NCI-H2029 treated with DMSO at 0.1 percent for 48 hours (cell line): ENCODE data around the gene SLC39A6.
A peak's percentile ranks its signal among the peaks of the same experiment; 100 is the strongest.
"Not testable (repeated sequence)": the region's sequence is repeated elsewhere in the genome, so short reads cannot be mapped to it uniquely, and the experiment has no call there.

Experiments used
- DNase-seq: peaks from one replicate; lab custom pipeline; 2025; lab: John Stamatoyannopoulos, UW

The SLC39A6 gene, protein sequence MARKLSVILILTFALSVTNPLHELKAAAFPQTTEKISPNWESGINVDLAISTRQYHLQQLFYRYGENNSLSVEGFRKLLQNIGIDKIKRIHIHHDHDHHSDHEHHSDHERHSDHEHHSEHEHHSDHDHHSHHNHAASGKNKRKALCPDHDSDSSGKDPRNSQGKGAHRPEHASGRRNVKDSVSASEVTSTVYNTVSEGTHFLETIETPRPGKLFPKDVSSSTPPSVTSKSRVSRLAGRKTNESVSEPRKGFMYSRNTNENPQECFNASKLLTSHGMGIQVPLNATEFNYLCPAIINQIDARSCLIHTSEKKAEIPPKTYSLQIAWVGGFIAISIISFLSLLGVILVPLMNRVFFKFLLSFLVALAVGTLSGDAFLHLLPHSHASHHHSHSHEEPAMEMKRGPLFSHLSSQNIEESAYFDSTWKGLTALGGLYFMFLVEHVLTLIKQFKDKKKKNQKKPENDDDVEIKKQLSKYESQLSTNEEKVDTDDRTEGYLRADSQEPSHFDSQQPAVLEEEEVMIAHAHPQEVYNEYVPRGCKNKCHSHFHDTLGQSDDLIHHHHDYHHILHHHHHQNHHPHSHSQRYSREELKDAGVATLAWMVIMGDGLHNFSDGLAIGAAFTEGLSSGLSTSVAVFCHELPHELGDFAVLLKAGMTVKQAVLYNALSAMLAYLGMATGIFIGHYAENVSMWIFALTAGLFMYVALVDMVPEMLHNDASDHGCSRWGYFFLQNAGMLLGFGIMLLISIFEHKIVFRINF

DNA sequence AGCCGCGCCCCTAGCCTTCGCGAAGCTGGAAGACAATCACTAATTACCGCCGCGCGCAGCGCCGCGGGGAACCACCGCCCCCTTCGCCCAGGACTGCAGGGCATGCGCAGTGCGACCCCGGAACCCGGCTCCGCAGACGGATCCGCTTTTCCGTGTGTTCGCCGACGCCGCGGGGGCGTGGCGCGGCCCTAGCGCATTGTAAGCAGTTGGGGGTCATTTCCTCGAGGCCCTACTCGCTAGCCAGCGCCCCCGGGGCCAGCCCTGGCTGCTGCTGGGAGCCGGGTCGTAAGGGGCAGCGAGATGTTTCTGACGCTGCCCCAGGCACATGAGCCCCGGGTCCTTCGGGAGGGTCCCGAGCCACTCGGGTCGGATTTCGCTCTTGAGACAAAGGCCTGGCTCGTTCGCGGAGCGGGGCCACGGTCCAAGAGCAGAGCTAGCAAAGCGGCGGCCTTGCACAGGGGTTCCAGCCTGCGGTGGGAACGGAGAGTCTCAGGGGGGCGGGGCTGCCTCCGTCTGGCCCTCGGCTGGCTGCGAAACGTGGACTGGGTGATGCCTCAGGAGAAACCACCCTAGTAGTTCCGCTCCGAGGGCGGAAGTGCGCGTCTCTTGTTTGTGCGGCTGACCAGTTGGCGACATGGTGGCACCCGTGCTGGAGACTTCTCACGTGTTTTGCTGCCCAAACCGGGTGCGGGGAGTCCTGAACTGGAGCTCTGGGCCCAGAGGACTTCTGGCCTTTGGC, at the start of gene SLC39A6, which contains the start of gene ELP2:
Gene SLC39A6, minus strand, starts transcription at position 41 of the 739 bp plus-strand sequence. CDS start 2,333 bp downstream, outside the sequence.
Gene ELP2, plus strand, starts transcription at position 600 of the 739 bp plus-strand sequence. Its CDS starts 35 bp downstream, at position 635.
- peak; percentile 63 for DNase-seq

DNA sequence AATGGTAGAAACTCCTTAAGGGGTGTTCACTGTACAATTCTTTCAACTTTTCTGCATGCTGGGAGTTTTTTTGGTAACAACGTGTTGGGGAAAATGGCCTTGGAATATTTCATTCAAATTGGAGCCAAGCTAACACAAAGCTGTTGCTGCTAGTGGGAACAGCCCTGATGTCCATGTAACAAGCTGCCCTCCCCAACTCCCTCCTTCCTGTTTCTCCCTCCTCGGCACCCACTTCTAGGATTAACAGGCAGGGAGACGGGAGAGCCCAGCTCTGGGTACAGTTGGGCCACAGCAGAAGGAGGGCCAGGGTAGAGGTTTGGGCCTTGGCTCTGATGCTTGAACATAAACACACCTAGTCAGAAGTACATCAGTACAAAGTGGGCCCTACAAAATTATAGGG, 48.8 kb upstream of the SLC39A6 start:
- no peak for DNase-seq

DNA sequence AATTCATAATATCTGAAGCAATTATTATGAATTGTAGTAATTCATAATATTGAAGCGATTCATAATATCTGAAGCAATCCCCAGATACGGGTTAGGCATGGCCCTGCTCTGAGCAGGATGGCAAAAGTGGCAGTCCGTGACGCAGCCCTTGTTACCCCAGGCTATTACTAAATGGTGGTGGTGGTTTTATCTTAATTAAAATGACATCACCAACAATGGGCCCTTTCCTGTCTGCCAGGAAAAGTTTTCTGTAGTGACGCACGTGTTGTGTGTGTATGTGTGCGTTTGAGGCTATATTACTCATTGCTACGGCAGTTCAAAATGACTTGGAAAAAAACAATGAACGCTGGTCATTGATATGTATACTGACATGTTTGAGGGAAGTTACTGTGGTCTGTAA, 47.6 kb upstream of the SLC39A6 start:
- no peak for DNase-seq

DNA sequence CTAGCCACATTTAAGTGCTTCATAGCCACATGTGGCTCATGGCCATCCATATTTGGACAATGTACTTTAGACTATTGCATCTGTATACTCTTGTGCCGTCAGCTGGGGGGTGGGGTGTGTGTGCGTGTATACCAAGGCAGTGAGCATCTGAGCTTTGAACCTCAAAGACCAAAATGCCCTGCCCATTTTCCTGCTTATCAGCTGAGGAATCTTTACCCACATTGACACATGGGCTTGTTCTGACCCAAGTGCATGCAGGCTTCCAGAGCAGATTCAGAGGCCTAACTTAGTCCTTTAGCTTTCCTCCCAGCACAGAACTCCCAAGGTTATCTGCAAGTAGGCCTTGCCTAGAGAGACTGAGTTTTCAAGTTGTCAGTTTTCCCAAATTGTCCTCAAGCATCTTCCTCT, 47.0 kb upstream of the SLC39A6 start:
- DNase-seq = no peak

DNA sequence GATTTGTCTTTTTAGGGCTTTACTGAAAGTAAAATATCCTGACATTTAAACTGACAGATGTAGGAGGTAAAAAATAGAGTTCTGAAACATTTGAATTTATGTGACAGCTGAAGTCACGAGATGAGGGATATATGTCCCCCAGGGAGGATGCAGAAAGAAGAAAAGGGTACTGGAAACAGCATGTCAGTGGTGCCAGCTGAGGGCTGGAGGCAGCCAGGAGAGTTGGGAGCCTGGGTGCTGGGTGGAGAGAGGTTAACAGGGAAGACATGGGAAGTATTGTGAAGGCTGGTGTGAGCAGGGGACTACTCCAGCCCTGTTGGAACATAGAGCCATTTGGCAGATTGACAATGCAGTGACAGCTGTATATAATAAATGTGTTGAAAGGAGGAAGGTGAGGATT, 46.3 kb upstream of the SLC39A6 start:
- no peak for DNase-seq

DNA sequence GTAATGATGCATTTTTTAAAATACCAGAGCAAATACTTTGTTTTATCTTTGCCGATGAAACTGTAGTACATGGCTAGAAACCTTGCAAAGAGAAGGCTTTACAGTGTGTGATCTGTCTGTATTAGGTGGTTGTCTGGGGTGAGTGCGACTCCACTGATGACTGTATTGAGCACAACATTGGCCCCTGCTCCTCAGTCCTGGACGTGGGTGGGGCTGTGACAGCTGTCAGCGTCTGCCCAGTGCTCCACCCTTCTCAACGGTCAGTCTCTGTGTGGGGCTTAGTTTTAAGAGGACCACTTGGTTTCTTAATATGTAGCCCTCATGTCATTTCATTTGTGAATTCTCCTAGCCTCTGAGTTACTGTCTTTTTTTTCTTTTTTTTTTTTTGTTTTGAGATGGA, 40.8 kb upstream of the SLC39A6 start:
- DNase-seq = no peak

DNA sequence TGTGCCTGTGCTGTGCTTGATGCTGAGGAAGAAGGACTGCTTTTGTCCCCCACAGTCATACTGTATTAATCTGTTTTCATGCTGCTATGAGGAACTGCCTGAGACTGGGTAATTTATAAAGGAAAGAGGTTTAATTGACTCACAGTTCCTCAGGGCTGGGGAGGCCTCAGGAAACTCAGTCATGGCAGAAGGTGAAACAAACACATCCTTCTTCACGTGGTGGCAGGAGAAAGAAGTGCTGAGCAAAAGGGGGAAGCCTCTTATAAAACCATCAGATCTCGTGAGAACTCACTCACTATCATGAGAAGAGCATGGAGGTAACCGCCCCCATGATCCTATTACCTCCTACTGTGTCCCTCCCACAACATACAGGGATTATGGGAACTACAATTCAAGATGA, 39.2 kb upstream of the SLC39A6 start:
- not testable (repeated sequence) for DNase-seq

DNA sequence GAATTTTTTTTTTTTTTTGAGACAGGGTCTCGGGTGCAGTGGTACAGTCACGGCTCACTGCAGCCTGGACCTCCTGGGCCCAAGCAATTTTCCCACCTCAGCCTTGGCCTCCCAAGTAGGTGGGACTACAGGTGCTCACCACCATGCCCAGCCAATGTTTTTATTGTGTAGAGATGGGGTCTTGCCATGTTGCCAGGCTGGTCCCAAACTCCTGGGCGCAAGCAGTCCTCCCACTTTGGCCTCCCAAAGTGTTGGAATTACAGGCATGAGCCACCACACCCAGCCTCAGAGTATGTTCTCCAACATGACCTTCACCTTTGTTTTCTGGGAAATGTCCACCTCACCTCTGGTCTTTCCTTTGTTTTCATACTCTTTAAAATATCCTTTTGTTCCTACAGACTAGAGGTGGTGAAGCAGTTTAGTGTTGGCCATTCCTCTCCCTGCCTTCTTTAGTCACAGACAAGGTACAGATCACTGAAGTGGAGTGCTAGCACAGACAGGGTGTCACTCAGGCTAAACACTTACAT, 38.6 kb upstream of the SLC39A6 start:
- no peak for DNase-seq

DNA sequence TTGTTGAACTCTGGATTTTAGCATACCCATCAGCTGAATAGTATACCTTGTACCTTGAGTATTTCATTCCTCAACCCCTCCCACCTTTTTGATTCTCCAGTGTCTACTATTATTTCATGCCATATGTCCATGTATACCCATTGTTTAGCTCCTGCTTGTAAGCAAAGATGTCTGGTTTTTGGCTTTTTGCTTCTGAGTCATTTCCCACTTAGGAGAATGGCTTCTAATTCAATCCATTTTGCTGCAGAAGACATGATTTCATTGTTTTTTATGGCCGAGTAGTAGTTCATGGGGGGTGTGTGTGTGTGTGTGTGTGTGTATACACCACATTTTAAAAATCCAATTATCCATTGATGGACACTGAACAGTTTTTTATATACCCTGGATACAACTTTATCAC, 33.8 kb upstream of the SLC39A6 start:
- no peak for DNase-seq

DNA sequence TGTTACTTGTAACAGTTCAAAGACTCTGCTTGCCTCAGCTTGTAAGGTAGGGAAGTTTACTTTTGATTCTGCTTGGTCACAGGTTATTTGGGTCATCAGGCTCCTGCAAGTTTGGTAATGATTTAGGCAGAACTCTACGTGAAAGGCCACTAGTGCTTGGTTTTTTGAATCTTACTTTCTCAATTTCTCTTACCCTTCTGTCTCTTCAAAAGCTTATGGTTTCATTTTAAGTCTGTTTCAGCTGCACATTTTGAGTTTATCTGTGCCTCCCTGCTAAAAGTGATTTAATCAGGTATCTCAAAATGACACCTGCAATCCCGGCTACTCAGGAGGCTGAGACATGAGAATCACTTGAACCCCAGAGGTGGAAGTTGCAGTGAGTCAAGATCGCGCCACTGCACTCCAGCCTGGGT, 31.8 kb upstream of the SLC39A6 start:
- DNase-seq = no peak

DNA sequence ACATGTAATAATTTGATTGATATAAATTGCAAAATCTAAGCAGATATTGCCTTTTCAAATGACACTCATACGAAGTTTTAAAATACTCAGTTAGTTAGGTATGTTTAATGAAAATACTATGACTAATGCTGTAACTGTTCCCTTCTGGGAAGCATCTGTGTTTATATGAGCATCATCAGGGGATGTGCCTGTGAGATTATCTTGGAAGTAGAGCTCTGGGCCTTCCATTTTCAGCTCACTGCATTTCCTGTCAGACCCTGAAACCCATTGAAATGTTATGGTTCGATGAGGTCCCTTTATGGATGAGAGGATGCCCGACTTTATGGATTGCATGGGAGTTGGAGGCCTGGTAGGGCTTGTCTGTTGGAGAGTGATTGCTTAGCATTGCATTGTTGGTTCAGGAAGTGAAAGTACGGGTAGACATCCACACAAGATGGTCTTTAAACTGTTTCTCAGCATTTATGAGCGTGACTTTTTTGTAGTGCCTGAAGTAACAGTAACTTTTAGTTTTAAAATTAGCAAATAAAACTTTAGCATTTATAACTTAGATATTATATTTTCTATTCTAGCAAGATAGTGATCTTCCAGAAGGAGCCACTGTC, 29.2 kb upstream of the SLC39A6 start:
- no peak for DNase-seq

DNA sequence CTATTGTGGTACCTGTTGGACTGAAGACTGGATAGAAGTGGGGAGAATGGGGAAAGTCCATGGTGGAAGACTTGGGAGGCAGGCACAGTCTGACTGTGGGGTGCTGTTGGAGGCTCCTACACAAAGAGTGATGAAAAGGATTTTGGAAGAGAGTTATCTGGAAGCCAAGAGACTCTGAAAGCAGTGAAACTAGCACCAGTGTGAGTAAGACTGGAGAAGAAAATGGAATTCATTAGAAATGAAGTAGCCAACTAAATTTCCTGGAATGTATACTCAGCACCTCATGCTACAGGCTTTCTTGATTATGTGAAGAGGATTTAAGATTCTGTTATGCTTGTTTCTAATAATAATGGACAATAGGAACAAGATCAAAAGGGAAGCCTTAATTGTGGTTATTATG, 28.3 kb upstream of the SLC39A6 start:
- DNase-seq = no peak

DNA sequence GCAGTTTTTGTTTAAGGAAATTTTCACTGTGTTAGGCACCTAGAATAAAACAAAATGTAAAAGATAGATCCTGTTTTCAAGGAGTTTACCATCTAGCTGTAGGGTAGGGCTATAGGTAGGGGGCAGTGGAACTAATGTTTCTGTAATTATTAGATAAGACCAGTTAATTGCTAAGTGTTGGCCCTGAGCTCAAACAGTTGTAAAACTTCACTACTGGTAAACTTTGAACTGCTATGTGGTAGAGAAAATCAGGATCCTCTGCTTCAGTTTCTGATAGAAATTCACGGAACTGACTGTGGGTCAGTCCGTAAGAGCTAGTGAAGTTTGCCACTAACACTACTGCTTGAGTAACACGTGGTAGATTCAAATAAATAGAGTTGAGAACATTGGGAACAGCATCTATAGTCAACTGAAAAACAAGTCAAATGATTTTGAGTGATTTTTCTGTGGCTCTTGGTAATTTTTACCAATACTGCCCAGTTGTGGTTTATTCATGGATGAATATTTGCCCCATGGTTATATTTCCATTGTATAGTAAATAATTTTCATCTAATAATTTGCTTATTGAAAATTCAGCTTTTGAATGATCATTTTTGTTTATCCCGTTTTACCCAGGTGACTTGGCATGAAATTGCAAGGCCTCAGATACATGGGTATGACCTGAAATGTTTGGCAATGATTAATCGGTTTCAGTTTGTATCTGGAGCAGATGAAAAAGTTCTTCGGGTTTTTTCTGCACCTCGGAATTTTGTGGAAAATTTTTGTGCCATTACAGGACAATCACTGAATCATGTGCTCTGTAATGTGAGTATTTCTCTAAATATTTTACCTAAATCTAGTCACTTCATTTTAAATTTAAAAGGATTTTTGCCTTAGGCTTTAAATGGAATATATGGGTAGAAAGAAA, 27.0 kb upstream of the SLC39A6 start:
- DNase-seq = no peak

DNA sequence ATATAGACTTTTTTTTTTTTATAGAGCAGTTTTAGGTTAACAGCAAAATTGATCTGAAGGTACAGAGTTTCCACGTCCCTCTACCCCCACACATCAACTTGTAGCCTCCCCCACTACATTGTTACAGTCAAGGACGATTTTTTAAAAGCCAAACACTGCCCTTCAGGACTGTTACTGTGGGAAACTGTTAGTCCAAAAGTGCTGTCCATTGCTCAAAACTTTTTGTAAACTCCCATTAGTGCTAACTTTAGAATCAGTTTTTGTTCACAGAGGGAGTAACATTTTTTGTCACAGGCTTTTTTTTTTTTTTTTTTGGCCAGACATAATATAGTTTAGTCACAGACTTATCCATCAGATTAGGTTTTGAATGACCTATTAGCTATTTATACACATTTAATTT, 24.6 kb upstream of the SLC39A6 start:
- DNase-seq = no peak

DNA sequence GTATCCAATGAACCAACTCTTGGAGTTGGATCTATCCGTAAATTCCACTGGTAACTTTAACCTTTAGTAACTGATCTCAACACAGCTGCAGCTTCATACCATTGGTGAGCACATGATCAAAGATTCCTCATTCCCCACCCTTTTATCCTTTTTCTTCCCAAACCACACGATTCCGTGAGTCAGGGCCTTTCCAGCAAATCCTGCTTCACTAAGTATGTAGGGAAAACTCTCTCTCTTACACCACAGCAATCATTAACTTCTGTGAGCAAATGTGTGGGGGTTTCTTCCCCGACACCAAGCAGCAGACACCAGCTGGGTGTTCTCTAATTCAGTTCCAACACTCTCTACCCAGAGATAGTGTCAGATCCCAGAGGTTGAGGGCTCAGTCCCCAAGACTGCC, 24.1 kb upstream of the SLC39A6 start:
- no peak for DNase-seq

DNA sequence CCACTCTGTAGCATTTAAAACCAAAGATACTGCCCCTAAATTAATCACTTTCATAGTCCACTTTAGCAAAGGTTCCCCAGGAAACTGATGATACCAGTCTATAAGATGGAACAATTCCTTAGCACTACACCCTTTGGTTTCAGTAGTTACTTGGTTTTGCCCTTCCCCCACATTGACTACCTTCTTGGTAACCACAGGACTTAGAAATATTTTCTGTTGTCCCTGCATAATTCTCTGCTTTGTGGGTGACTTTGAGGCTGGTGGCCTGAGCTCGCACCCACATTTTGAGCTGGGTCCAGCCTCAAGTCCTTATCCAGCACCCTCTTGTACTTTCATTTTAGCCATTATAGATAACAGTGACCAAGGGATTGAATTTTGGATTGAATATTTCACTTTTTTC, 23.6 kb upstream of the SLC39A6 start:
- no peak for DNase-seq

DNA sequence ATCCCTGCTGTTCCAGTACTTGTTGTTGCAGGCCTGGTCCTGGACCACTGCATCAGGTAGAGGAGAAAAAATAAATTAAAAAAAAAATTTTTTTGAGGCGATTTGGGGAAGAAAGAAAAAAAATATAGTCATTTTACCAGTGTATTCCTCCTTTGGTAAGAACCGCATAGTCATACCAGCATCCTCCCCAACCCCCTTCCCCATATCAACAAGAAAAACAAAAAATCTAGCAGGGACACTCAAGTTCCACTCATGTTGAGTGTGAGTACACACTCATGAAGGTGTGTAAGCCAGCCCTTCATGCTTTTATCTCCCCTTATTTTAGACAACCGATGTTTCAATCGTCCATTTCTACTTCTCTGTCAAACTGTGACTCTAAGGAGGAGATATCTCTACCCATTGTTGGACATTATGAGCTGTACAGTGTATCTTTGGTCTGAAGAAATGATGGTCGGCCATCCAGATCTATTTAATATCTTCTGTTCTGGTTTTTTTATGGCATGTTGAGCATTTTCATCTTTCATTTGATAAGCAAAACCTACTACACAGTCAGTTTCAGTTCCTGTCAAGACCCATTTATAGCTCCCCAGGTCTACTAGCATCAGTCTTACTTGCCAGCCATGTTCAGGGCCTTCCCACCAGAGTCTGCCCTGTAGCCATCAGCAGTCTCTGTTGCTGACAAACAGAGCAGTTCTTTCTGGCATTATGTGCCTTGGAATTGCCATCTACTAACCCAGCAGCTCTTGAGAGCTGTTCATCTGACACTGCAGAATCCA, 20.6 kb upstream of the SLC39A6 start:
- DNase-seq = no peak

DNA sequence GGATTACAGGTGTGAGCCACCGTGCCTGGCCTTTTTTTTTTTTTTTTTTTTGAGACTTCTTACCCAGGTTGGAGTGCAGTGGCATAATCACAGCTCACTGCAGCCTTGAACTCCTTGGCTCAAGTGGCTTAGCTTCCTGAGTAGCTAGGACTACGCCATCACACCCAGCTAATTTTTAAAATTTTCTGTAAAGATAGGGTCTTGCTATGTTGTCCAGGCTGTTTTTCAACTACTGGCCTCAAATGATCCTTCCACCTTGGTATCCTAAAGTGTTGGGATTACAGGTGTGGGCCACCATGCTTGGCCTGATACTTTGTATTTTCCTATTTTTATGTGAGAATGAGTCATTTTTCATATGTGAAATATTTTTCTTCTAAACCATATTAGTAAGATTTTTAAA, 14.3 kb upstream of the SLC39A6 start:
- no peak for DNase-seq

DNA sequence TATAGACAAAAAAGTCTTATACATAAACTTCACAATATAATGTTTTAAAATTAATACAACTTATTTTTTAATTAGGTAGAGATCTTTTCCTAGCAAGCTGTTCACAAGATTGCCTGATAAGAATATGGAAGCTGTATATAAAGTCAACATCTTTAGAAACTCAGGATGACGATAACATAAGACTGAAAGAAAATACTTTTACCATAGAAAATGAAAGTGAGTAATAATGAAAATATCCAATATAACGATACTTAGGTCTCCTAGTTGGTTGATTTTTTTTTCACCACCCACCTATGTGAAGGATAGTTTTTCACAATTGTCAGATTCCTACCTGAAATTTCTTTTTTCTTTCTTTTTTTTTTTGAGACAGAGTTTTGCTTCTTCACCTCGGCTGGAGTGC, 13.6 kb upstream of the SLC39A6 start:
- no peak for DNase-seq

DNA sequence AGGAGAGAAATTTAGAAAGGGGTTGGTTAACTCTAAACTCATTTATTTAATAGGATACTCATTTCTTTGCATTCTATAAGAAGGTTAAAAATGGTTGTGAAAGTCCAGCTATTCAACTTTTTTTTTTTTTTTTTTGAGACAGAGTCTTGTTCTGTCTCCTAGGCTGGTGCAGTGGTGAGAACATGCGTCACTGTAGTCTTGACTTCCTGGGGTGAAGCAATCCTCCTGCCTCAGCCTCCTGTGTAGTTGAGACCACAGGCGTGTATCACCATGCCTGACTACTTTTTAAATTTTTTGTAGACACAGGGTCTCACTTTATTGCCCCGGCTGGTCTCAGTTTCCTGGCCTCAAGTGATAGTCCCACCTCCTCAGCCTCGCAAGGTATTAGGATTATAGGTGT, 12.4 kb upstream of the SLC39A6 start:
- no peak for DNase-seq
